Activated CD4-positive, alpha-beta T cell treated with anti-CD3 and anti-CD28 coated beads for 48 hours (primary cell): ENCODE results near the gene XYLT2.
"Not testable (repeated sequence)": the region's sequence is repeated elsewhere in the genome, so short reads cannot be mapped to it uniquely, and the experiment has no call there.

Source experiments
- DNase-seq: peaks from one replicate; pipeline ENCODE4 v3.0.0-alpha.2; 2020

Gene XYLT2

GRCh38 chr17:50397111-50397918 is 51.4 kb downstream of the XYLT2 start, which contains the start of gene LRRC59:
Gene LRRC59, minus strand, starts transcription at chr17:50397523. Its CDS starts 206 bp downstream, at chr17:50397317.
- peak; percentile 94 for DNase-seq

DNA sequence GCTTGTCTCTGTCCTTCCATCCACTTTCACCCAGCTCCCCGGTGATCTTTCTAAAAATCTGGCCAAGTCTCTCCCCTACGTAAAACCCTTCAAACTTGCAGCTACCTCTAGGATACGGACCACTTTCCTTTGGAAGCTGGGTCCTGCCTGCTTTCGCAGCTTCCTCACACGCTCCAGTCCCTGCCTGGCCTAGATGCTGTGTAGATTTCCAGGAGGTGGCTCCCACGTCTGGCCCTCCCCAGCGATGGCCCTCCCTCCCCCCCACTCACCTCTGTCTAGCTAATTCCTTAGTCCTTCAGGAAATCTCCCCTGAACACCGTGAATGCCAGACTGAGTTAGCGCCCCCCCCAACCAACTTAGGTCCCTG is 52.0 kb downstream of the XYLT2 start:
- DNase-seq = no peak

GRCh38 chr17:50398672-50399071 is 52.7 kb downstream of the XYLT2 start:
- DNase-seq = not testable (repeated sequence)

DNA sequence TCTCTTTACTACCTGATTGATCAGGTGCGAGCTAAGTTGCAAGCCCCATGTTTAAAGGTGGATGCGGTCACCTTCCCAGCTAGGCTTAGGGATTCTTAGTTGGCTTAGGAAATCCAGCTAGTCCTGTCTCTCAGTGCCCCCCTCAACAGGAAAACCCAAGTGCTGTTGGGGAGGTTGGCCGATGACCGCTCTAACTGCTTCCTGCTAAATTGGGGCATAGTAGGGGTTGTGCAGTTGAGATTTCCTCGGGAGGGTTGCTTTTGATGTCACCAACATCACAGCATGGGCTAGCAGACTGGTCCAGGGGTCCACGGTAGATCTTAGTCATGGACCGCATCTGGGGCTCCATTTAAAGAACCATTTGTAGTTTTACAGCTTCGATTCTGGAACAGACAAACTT is 53.7 kb downstream of the XYLT2 start:
- not testable (repeated sequence) for DNase-seq

GRCh38 chr17:50405351-50405750 is 59.4 kb downstream of the XYLT2 start:
- not testable (repeated sequence) for DNase-seq

DNA sequence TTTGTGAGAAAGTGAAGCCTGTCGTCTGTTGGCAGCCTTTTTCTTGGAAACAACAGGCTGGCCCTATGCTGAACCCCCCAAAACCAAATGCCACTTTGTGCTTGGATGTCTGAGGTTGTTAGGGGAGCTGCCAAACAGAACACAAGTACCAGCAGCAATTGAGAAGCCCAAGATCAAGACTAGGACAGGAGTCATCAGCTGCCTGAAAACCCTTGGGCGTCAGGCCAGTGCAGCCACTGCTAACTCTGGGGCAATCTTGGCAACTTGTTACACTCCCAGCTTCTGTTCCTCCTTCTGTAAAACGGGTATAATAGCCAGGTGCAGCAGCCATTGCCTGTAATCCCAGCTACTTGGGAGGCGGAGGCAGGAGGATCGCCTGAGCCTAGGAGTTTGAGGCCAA is 60.7 kb downstream of the XYLT2 start:
- DNase-seq = no peak

- no peak for DNase-seq
Observed at GRCh38 chr17:50407921-50408320, 62.0 kb downstream of the XYLT2 start.
